Activated CD4-positive, alpha-beta memory T cell treated with anti-CD3 and anti-CD28 coated beads for 36 hours (primary cell): ENCODE results near the gene SLC44A1. TPM values are rescaled to one million over a fixed set of nuclear protein-coding genes. Genes with fewer than 3 reads are reported as not detected.

ENCODE experiments used
- CTCF ChIA-PET: fragments of 350-600 bp; sonication (Branson Sonifier 250); formaldehyde crosslinking; loops from one replicate; lab custom pipeline; 2021; ENCODE audit warnings: antibody characterized with exemption, inconsistent platforms; lab: Charles Lee
- POLR2A ChIA-PET: fragments of 350-600 bp; sonication (Branson Sonifier 250); formaldehyde crosslinking; loops from one replicate; lab custom pipeline; 2021; ENCODE audit warnings: antibody characterized with exemption; lab: Charles Lee
- DNase-seq: peaks from one replicate; pipeline ENCODE4 v3.0.0-alpha.2; 2020
- H3K27ac Mint-ChIP-seq: one replicate; pipeline ENCODE4 v1.8.0; 2021; ENCODE audit warnings: mixed read lengths
- H3K27me3 Mint-ChIP-seq: one replicate; pipeline ENCODE4 v1.8.0; 2021; ENCODE audit warnings: mixed read lengths
- H3K36me3 Mint-ChIP-seq: one replicate; pipeline ENCODE4 v1.8.0; 2021; ENCODE audit warnings: mixed read lengths
- H3K4me1 Mint-ChIP-seq: one replicate; pipeline ENCODE4 v1.8.0; 2021; ENCODE audit warnings: low read depth, mixed read lengths
- H3K4me3 Mint-ChIP-seq: one replicate; pipeline ENCODE4 v1.8.0; 2021; ENCODE audit warnings: mild to moderate bottlenecking, mixed read lengths
- H3K9me3 Mint-ChIP-seq: one replicate; pipeline ENCODE4 v1.8.0; 2021; ENCODE audit warnings: mixed read lengths
- intact Hi-C: fragments of 100-400 bp; cut with micrococcal nuclease; formaldehyde crosslinking; loops from one replicate; pipeline ENCODE4 v1.15.1; 2023
- total RNA-seq, 2 experiments: library from RNA; stranded (reverse); gene quantifications; one replicate each; pipeline ENCODE4 v1.2.3, GENCODE V29; 2021

The SLC44A1 gene
- total RNA-seq, 2 experiments from 2014 or later: 11.8 to 12.2 TPM

DNA sequence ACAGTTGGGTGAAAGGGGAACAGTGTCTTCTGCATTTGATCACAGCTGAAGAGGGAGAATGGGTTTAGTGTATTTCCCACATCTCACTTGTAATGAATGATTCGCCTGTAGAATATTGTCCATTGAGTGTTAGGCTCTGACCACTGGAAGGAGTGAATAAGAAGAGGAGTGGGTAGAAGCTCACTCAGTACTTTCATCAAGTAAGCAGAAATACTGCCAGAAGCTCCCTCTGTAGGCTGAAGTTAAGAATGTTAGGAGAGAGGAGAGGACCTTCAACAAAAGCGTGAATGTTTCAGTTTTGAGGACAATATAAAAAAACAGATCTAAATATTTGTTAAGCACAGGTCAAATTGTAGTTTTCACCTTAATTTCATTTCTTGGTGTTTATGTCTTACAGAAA lies 230.9 kb downstream of the SLC44A1 start:
- no peaks in the 10 kb centered on the region for H3K4me1 Mint-ChIP-seq
- ChIA-PET POLR2A (no interaction called here), CTCF (no interaction called here)
- no peak for DNase-seq
- intact Hi-C loops: no loop called here
- no peak overlapping the region for H3K27ac Mint-ChIP-seq
- no peaks in the 10 kb centered on the region for H3K27me3 Mint-ChIP-seq
- peaks cover 3% of the 10 kb centered on the region for H3K36me3 Mint-ChIP-seq
- no peaks in the 10 kb centered on the region for H3K9me3 Mint-ChIP-seq
- no peak overlapping the region for H3K4me3 Mint-ChIP-seq

- no peaks in the 10 kb centered on the region for H3K4me1 Mint-ChIP-seq
- POLR2A ChIA-PET: no interaction called here
- no peaks in the 10 kb centered on the region for H3K36me3 Mint-ChIP-seq
- DNase-seq: no peak
- H3K27ac Mint-ChIP-seq: no peak overlapping the region
- H3K27me3 Mint-ChIP-seq: no peaks in the 10 kb centered on the region
- intact Hi-C loops: no loop called here
- CTCF ChIA-PET: no interaction called here
- no peaks in the 10 kb centered on the region for H3K9me3 Mint-ChIP-seq
- no peak overlapping the region for H3K4me3 Mint-ChIP-seq
Observed at GRCh38 chr9:105479846-105480245, 235.4 kb downstream of the SLC44A1 start.

- Mint-ChIP-seq H3K4me1 (no peaks in the 10 kb centered on the region), H3K4me3 (no peak overlapping the region), H3K9me3 (no peaks in the 10 kb centered on the region), H3K27me3 (no peaks in the 10 kb centered on the region), H3K27ac (no peak overlapping the region), H3K36me3 (no peaks in the 10 kb centered on the region)
- CTCF ChIA-PET: no interaction called here
- intact Hi-C loops: no loop called here
- POLR2A ChIA-PET: no interaction called here
- no peak for DNase-seq
Observed at GRCh38 chr9:105483618-105484017, 239.2 kb downstream of the SLC44A1 start.

GRCh38 chr9:105484226-105484625 lies 239.8 kb downstream of the SLC44A1 start:
- Mint-ChIP-seq H3K9me3 (no peaks in the 10 kb centered on the region), H3K27me3 (no peaks in the 10 kb centered on the region), H3K36me3 (no peaks in the 10 kb centered on the region), H3K4me1 (no peaks in the 10 kb centered on the region), H3K27ac (no peak overlapping the region), H3K4me3 (no peak overlapping the region)
- ChIA-PET POLR2A (no interaction called here), CTCF (no interaction called here)
- no peak for DNase-seq
- intact Hi-C loops: no loop called here

DNA sequence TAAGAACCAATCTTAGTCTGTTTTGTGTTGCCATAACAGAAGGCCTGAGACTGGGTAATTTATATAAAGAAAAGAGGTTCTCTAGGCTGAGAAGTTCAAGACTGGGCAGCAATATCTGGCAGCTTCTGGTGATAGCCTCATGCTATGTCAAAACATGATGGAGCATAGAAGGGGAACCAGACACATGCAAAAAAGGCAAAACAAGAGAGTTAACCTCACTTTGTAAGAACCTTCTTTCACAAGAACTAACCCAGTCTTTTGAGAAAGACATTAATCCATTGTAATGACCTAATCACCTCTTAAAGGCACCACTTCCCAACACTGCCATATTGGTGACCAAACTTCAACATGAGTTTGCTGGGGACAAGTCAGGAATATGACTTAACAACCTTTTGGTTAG lies 240.7 kb downstream of the SLC44A1 start:
- no peak overlapping the region for H3K4me3 Mint-ChIP-seq
- DNase-seq: no peak
- H3K27ac Mint-ChIP-seq: no peak overlapping the region
- ChIA-PET CTCF (no interaction called here), POLR2A (no interaction called here)
- H3K36me3 Mint-ChIP-seq: no peaks in the 10 kb centered on the region
- no peaks in the 10 kb centered on the region for H3K4me1 Mint-ChIP-seq
- no peaks in the 10 kb centered on the region for H3K27me3 Mint-ChIP-seq
- H3K9me3 Mint-ChIP-seq: no peaks in the 10 kb centered on the region
- intact Hi-C loops: no loop called here

Other genes starting within 250 kb of the SLC44A1 start
- gene FSD1L, start 203.4 kb downstream of the SLC44A1 start, total RNA-seq: 1 to 10 TPM; 3.2 to 3.6 TPM